Measurements from ENCODE around the gene CFAP298. TPM values are rescaled to one million over a fixed set of nuclear protein-coding genes. Genes with fewer than 3 reads are reported as not detected.
A peak's percentile ranks its signal among the peaks of the same experiment; 100 is the strongest.

CFAP298 gene
- total and polyA plus RNA-seq, 2 of the 13 experiments (the other 11 are each of a cell fraction or from before 2014, with no cell fraction given) = 21.2 to 62.2 TPM

DNA sequence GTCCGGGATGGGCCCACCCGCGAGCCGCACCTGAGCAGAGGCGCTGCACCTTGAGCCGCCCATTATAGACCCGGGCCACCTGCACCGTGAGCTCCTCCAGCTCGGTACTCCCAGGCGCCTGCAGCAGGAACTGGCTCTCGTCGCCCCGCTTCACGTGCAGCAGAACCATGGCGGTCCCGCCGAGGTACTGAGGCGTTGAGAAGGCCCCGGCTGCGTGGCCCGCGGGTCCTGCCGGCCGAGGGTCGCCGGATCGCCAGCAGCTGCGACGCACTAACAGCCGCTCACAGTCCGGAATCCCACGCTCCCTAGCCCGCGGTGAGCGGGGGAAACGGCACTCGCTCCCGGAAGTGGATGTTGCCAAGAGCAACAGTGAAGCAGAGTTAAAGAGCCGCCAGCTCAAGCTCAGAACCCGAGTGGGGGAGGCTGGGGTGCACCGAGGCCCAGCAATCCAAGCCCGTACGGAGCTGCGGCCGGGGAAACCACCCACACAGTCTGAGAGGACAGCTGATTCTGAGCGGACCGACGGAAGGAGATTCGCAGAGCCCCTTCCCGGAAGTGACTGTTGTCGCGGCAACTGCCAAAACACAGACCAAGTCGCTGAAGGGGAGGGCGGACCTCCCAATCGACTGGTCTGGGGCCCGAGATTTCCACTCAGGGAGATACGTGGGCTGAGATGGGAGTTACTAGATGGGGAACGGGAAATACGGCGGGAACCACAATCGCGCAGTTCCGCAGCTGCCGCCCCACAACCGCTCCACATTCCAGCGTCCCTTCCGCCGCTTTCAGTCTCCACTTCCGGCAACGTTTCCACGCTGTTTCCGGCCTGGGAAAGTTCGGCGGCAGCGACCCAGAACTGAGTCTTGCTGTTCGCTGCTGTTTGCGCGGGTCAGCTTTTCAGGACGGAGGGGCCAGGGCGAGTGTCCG is at the start of gene CFAP298 (continued):
- TF ChIP-seq, protein P1, sequence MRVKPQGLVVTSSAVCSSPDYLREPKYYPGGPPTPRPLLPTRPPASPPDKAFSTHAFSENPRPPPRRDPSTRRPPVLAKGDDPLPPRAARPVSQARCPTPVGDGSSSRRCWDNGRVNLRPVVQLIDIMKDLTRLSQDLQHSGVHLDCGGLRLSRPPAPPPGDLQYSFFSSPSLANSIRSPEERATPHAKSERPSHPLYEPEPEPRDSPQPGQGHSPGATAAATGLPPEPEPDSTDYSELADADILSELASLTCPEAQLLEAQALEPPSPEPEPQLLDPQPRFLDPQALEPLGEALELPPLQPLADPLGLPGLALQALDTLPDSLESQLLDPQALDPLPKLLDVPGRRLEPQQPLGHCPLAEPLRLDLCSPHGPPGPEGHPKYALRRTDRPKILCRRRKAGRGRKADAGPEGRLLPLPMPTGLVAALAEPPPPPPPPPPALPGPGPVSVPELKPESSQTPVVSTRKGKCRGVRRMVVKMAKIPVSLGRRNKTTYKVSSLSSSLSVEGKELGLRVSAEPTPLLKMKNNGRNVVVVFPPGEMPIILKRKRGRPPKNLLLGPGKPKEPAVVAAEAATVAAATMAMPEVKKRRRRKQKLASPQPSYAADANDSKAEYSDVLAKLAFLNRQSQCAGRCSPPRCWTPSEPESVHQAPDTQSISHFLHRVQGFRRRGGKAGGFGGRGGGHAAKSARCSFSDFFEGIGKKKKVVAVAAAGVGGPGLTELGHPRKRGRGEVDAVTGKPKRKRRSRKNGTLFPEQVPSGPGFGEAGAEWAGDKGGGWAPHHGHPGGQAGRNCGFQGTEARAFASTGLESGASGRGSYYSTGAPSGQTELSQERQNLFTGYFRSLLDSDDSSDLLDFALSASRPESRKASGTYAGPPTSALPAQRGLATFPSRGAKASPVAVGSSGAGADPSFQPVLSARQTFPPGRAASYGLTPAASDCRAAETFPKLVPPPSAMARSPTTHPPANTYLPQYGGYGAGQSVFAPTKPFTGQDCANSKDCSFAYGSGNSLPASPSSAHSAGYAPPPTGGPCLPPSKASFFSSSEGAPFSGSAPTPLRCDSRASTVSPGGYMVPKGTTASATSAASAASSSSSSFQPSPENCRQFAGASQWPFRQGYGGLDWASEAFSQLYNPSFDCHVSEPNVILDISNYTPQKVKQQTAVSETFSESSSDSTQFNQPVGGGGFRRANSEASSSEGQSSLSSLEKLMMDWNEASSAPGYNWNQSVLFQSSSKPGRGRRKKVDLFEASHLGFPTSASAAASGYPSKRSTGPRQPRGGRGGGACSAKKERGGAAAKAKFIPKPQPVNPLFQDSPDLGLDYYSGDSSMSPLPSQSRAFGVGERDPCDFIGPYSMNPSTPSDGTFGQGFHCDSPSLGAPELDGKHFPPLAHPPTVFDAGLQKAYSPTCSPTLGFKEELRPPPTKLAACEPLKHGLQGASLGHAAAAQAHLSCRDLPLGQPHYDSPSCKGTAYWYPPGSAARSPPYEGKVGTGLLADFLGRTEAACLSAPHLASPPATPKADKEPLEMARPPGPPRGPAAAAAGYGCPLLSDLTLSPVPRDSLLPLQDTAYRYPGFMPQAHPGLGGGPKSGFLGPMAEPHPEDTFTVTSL (CRISPR knock-in tag; IDR thresholded peaks at IDR 0.05; ENCODE audit: borderline replicate concordance) = 0 out of 2 replicates have a peak, but pooled peaks have one; percentile 17
- peak; percentile 77 for TF ChIP-seq ZNF768 (CRISPR knock-in tag; IDR thresholded peaks at IDR 0.05)
- no peak for TF ChIP-seq FOXM1 (CRISPR knock-in tag; IDR thresholded peaks at IDR 0.05)
- 0 out of 2 replicates have a peak, but pooled peaks have one; percentile 28 for TF ChIP-seq ZKSCAN8 (CRISPR knock-in tag; IDR thresholded peaks at IDR 0.05; ENCODE audit: borderline replicate concordance)
- TF ChIP-seq SOX6 (IDR thresholded peaks at IDR 0.05) = no peak
- TF ChIP-seq SOX6 (CRISPR knock-in tag; IDR thresholded peaks at IDR 0.05) = peak; percentile 68
- TF ChIP-seq ZFYVE20 (CRISPR knock-in tag; IDR thresholded peaks at IDR 0.05; ENCODE audit: borderline replicate concordance, low read depth) = no peak
- no peak for TF ChIP-seq ZNF432 (CRISPR knock-in tag; IDR thresholded peaks at IDR 0.05; ENCODE audit: borderline replicate concordance)
- TF ChIP-seq RNF2 (conservative IDR thresholded peaks at IDR 0.05; ENCODE audit: low read depth) = no peak; the same call in 1 of the 2 replicates
- no peak; the same call in none of the 2 replicates for TF ChIP-seq ZNF121 (CRISPR knock-in tag; IDR thresholded peaks at IDR 0.05)
- TF ChIP-seq, protein P2, sequence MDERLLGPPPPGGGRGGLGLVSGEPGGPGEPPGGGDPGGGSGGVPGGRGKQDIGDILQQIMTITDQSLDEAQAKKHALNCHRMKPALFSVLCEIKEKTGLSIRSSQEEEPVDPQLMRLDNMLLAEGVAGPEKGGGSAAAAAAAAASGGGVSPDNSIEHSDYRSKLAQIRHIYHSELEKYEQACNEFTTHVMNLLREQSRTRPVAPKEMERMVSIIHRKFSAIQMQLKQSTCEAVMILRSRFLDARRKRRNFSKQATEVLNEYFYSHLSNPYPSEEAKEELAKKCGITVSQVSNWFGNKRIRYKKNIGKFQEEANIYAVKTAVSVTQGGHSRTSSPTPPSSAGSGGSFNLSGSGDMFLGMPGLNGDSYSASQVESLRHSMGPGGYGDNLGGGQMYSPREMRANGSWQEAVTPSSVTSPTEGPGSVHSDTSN (CRISPR knock-in tag; IDR thresholded peaks at IDR 0.05) = no peak
- peak; percentile 79; the same call in 1 of the 2 replicates for TF ChIP-seq REXO4 (CRISPR knock-in tag; IDR thresholded peaks at IDR 0.05; ENCODE audit: borderline replicate concordance)
- TF ChIP-seq LCORL (IDR thresholded peaks at IDR 0.05) = no peak
- 0 out of 2 replicates have a peak, but pooled peaks have one; percentile 20 for TF ChIP-seq LCORL (CRISPR knock-in tag; IDR thresholded peaks at IDR 0.05)
- peak; percentile 85 for TF ChIP-seq ZNF589 (CRISPR knock-in tag; conservative IDR thresholded peaks at IDR 0.05)
- TF ChIP-seq TOE1 (CRISPR knock-in tag; IDR thresholded peaks at IDR 0.05) = 0 out of 2 replicates have a peak, but pooled peaks have one; percentile 32
- TF ChIP-seq CHD2 (IDR thresholded peaks at IDR 0.05; ENCODE audit: low read depth, low read length) = peak; percentile 19; the same call in 1 of the 2 replicates
- TF ChIP-seq, protein P3, sequence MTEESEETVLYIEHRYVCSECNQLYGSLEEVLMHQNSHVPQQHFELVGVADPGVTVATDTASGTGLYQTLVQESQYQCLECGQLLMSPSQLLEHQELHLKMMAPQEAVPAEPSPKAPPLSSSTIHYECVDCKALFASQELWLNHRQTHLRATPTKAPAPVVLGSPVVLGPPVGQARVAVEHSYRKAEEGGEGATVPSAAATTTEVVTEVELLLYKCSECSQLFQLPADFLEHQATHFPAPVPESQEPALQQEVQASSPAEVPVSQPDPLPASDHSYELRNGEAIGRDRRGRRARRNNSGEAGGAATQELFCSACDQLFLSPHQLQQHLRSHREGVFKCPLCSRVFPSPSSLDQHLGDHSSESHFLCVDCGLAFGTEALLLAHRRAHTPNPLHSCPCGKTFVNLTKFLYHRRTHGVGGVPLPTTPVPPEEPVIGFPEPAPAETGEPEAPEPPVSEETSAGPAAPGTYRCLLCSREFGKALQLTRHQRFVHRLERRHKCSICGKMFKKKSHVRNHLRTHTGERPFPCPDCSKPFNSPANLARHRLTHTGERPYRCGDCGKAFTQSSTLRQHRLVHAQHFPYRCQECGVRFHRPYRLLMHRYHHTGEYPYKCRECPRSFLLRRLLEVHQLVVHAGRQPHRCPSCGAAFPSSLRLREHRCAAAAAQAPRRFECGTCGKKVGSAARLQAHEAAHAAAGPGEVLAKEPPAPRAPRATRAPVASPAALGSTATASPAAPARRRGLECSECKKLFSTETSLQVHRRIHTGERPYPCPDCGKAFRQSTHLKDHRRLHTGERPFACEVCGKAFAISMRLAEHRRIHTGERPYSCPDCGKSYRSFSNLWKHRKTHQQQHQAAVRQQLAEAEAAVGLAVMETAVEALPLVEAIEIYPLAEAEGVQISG (CRISPR knock-in tag; IDR thresholded peaks at IDR 0.05) = peak; percentile 92
- TF ChIP-seq SMARCC2 (IDR thresholded peaks at IDR 0.05) = no peak

Data from HepG2 (cell line).